Activated T-helper 9 cell treated with anti-CD3 and anti-CD28 coated beads, Interleukin-2, amount 50 U/mL, for 16 hours (primary cell): Measurements from ENCODE around the gene ESPNL.

ENCODE experiments used
- DNase-seq: peaks from one replicate; pipeline ENCODE4 v3.0.0-alpha.2; 2020; ENCODE audit warnings: low read depth

The ESPNL gene

GRCh38 chr2:238075397-238075796 lies 24.7 kb upstream of the ESPNL start:
- no peak for DNase-seq

- DNase-seq, result no peak
These were observed 22.8 kb upstream of the ESPNL start for GRCh38 chr2:238077292-238077691.

GRCh38 chr2:238079874-238080327 lies 20.2 kb upstream of the ESPNL start:
- DNase-seq, result no peak

GRCh38 chr2:238080518-238080917 lies 19.6 kb upstream of the ESPNL start:
- no peak for DNase-seq

GRCh38 chr2:238081150-238081549 lies 19.0 kb upstream of the ESPNL start:
- DNase-seq, result no peak

- DNase-seq, result no peak
These were observed 18.6 kb upstream of the ESPNL start for GRCh38 chr2:238081561-238081960.

GRCh38 chr2:238082151-238082550 lies 18.0 kb upstream of the ESPNL start:
- DNase-seq, result no peak

- DNase-seq, result no peak
These were observed 17.3 kb upstream of the ESPNL start for GRCh38 chr2:238082827-238083226.

- no peak for DNase-seq
These were observed 16.2 kb upstream of the ESPNL start for GRCh38 chr2:238083919-238084318.

GRCh38 chr2:238084761-238085160 lies 15.4 kb upstream of the ESPNL start:
- no peak for DNase-seq

GRCh38 chr2:238085899-238086298 lies 14.2 kb upstream of the ESPNL start:
- DNase-seq, result no peak

- no peak for DNase-seq
These were observed 12.9 kb upstream of the ESPNL start for GRCh38 chr2:238087211-238087610.

- no peak for DNase-seq
These were observed 9.3 kb upstream of the ESPNL start for GRCh38 chr2:238090887-238091286.

GRCh38 chr2:238091436-238092060 lies 8.6 kb upstream of the ESPNL start:
- no peak for DNase-seq

- no peak for DNase-seq
These were observed 7.6 kb upstream of the ESPNL start for GRCh38 chr2:238092486-238093035.

GRCh38 chr2:238093181-238094140 lies 6.7 kb upstream of the ESPNL start:
- no peak for DNase-seq

- no peak for DNase-seq
These were observed 5.6 kb upstream of the ESPNL start for GRCh38 chr2:238094438-238095022.

- no peak for DNase-seq
These were observed 5.0 kb upstream of the ESPNL start for GRCh38 chr2:238095143-238095542.

- DNase-seq, result no peak
These were observed 3.7 kb upstream of the ESPNL start for GRCh38 chr2:238096311-238097011.

GRCh38 chr2:238097201-238097987 lies 2.7 kb upstream of the ESPNL start:
- DNase-seq, result no peak
